GM12873 (cell line): ENCODE results near the gene FOXO1.

Source experiments
- CTCF ChIP-seq: IDR thresholded peaks from 2 replicates; pipeline ENCODE4 v1.5.1; 2012; ENCODE audit warnings: low read depth, mild to moderate bottlenecking, moderate library complexity, low read length, control low read depth; ENCODE audit not compliant: insufficient read depth; ENCODE audit errors: missing control alignments

The FOXO1 gene

DNA sequence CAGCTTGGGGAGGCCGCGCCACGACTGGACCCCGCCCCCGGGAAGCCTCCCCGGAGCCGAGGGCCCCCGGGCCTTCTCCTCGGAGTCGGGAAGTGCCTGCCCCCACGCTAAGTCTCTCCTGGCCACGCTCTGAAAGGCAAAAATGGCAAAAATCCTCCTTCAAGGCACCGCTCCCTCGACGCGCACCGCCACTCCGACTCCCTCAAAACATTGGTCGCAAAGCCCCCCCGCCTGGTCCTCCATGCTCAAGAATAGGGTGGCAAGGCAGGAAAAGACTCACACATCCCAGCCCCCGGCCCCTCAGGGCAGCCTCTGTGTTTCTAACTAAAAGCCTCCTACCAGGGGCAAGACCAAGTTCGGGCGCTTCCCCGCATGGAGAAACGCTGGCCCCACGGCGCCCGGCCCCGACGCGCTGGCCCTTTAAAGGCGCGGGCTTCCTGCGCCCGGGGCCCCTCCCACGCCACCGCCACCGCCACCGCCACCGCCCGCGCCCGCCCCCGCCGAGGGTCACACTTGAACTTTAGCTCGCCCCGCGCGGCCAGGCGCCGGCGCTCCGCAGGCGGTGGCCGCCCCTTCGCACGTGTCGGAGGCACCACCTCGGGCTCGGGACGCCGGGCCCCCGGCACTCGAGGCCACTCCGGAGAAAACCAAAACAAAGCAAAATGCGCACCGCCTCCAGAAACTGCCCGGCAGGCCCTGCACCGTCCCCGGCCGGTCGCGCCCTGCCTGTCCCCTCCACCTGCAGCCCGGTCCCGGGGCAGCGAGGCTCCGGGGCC lies 1.9 kb downstream of the FOXO1 start:
- TF ChIP-seq CTCF, result no peak

DNA sequence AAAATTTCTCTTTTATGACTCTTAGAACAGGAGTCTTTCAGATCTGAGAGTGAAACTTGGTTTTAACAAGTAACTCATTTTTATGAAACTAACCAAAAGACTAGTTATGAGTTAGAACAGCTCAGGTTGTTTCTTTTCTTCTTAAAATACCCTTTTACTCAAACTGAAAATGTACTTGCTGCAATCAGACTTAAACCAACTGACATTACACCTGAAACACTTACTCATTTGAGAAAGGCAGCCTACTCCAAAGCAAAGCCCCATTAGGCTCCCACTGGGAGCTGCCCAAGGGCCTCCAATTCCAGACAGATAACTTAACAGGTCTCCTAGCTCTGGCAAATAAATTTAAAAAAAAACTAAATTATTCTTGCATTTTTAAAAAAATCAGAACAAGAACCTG lies 3.6 kb downstream of the FOXO1 start:
- no peak for TF ChIP-seq CTCF

GRCh38 chr13:40661875-40662665 lies 4.4 kb downstream of the FOXO1 start:
- no peak for TF ChIP-seq CTCF

- no peak for TF ChIP-seq CTCF
These were observed 5.7 kb downstream of the FOXO1 start for GRCh38 chr13:40660692-40661091.

DNA sequence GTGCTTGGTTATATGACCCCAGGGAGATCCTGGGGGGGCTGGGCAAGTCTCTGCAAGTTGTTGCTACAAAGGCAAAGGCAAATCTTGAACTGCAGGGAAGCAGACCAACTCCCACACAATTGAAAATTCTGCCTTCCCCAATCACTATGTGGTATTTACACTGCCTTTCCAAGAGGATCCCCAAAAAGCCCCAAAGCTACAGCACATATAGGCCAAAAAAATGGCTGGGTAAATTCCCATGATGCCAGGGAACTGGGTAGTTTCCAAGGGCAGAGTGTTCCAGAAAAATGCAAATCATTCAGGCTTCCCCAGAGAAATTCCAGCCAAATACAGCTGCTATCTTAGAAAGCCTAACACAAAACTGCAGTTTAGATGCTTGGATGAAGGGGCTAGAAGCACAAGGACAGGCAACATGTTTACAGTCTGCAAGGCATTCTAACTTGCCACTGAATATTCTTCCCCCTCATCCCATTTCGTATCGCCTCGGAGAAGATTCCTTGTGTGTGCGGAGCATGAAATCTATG lies 6.2 kb downstream of the FOXO1 start:
- TF ChIP-seq CTCF, result no peak

DNA sequence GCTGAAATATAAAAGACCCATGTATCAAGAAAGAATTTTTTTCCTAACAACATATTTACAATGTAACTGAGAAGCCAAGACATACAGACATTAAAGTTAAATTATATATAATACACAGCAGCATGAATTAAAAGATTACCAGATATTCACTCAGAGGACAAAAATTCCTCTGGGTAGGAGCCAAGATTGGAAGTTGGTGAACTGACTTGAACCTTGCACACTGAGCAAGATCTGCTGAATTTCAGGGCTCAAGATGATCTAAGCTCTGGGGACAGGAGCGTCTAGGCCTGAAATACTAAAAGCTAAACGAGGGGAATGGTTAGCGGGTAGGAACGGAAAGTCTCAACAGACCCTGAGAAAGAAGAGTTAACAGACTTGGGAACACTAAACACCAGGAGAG lies 8.5 kb downstream of the FOXO1 start:
- no peak for TF ChIP-seq CTCF

- TF ChIP-seq CTCF, result no peak
These were observed 9.1 kb downstream of the FOXO1 start for GRCh38 chr13:40657307-40657706.
